Measurements from ENCODE around the gene CHAD.
"Not testable (repeated sequence)": the region's sequence is repeated elsewhere in the genome, so short reads cannot be mapped to it uniquely, and the experiment has no call there.

The CHAD gene

DNA sequence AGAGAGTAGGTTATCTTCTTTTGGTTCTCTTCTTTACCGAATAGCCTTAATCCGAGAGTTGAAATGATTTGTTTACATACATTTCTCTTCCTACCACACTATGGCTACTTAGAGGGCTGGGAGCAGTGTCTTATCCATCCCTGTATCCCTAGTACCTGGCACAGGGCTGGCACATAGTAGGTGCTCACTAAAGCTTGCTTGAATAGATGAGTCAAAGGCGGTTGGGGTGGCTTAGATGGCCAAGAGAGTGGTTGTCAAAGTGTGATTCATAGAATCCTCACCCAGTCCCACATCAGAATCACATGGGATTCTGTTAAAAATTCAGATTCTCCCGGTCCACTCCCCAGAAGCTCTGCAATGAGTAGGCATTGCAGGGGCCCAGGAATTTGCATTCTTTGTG is 11.1 kb downstream of the CHAD start:
- DNase-seq (ENCODE audit: low read depth in 2 of 2): no peak

DNA sequence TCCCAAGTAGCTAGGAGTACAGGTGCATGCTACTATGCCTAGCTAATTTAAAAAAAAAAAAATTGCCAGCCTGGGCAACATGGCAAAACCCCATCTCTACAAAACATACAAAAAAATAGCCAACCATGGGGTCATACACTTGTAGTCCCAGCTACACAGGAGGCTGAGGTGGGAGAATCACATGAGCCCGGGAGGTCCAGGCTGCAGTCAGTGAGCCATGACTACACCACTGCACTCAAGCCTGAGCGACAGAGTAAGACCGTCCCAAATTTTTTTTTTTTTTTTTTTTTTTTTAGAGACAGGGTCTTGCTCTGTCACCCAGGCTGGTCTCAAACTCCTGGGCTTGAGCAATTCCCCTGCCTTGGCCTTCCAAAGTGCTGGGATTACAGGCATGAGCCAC is 14.8 kb downstream of the CHAD start:
- no peak for DNase-seq (ENCODE audit: low read depth in 2 of 2)

DNA sequence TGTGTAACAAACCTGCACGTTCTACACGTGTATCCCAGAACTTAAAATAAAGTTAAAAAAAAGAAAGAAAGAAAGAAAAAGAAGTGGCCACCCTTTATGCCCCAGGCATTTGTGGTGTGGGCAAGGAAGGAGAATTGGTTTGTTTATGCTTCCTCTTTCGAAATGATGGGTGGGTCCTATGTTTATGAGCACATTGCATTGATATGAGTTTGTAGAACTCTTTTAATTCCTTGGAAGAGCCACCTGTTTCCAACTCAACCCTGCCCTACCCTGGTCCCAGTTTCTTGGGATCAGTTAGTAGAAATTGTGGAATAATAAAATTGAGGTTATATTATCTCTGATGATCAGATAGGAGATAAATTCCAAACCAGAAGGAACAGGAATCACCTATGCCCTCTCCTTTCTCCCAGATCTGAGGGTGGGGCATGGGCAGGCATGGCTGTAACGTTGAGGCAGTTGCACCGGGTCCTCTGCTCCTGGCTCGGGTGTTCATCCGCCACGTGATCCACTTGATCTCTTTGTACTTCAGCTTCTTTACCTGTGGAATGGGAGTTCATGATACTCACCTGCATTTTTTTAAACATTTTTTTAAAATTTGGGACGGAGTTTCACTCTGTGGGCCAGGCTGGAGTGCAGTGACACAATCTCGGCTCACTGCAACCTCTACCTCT is 15.9 kb downstream of the CHAD start:
- DNase-seq (ENCODE audit: low read depth in 2 of 2): no peak

DNA sequence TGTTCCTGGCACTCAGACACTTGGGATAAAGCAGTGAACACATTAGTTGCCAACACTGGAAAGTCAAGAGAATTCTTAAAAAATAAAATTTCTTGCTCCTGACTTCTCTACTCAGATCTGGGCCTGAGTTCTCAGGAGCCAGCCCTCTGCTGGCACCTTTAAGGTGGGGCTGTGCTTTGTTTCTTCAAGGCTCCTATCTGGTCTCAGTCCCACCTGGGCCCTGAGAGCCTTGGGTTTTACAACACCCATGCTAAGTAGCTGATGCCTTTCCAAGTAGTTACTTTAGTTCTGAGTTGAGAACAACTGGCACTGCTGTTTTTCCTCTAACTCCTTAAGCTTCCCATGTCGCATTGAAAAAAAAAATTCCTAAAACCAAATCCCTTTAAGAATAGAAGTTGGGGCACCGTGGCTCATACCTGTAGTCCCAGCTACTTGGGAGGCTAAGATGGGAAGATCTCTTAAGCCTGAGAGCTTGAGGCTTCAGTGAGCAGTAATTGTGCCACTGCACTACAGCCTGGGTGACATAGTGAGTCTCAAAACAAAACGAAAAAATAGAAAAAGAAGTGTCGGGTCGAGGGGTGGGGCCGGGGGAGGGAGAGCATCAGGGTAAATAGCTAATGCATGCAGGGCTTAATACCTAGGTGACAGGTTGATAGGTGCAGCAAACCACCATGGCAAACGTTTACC is 16.6 kb downstream of the CHAD start:
- DNase-seq (ENCODE audit: low read depth in 2 of 2): no peak

DNA sequence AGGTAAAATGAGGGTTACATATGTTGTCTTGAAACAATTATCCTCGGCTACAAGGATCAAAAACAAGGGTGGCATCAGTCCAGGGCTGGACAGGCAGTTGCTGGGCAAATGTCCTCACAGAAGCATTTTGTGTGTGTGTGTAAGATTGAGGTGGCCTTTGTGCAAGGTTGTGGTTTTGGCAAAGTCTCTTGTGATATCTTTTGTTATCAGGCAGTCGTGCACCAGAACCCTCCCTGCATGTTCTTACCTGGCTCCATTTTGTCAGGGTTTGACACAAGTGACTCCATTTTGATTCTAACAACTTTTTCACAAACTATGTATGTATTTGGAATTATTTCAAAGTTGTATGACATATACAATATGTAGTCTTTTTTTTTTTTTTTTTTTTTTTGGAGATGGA is 20.0 kb downstream of the CHAD start:
- DNase-seq (ENCODE audit: low read depth in 2 of 2): no peak

DNA sequence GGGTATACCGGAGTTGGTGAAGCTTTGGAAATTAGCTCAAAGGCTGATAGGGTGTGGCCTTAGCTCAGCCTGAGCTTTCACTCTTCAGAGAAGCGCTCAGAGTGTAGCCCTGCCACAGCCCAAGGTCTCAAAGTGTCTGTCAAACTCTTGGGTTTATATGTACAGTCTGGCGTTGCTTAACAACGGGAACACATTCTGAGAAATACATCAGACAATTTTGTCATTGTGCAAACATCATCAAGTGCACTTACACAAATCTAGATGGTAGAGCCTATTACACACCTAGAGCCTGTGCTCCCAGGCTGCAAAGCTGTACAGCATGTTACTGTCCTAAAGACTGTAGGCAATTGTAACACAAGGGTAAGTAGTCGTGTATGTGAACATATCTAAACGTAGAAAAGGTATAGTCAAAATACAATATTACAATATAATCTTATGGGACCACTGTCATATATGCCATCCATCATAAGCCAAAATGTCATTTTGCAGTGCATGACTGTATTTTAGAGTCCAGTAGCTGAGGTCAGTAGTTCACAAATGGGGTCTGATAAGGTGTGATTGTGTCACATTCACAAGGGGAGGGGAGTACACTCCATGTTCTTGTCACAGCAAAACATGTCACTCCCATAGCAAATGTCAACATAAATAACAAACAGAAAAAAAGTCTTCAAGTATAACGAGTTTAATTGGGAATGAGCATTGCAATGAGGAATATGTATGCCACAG is 20.6 kb downstream of the CHAD start:
- no peak for DNase-seq (ENCODE audit: low read depth in 2 of 2)

DNA sequence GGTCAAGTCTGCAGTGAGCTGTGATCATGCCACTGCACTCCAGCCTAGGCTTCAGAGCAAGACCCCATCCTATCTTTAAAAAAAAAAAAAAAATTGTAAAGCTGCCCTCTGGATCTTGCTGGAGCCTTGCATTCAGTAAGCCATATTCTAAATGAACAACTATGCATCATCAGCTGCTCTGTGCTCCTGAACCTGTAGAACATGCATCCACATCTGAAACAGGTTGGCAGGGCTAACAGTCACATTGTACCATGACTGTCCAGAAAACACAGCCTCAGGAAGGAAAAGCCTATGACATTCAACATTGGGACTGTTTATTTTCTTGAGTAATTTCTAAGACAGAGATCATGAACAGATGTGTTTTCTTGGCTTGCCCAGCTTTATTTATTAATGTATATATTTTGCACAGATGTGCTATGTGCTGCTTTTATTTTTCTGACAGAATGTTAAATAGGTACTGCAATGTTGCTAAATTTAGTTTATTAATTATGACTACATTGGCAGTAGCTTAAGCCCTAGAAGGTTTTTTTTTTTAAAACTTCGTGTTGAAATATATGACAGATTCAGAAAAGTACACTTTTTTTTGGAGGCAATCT is 22.9 kb downstream of the CHAD start:
- no peak for DNase-seq (ENCODE audit: low read depth in 2 of 2)

DNA sequence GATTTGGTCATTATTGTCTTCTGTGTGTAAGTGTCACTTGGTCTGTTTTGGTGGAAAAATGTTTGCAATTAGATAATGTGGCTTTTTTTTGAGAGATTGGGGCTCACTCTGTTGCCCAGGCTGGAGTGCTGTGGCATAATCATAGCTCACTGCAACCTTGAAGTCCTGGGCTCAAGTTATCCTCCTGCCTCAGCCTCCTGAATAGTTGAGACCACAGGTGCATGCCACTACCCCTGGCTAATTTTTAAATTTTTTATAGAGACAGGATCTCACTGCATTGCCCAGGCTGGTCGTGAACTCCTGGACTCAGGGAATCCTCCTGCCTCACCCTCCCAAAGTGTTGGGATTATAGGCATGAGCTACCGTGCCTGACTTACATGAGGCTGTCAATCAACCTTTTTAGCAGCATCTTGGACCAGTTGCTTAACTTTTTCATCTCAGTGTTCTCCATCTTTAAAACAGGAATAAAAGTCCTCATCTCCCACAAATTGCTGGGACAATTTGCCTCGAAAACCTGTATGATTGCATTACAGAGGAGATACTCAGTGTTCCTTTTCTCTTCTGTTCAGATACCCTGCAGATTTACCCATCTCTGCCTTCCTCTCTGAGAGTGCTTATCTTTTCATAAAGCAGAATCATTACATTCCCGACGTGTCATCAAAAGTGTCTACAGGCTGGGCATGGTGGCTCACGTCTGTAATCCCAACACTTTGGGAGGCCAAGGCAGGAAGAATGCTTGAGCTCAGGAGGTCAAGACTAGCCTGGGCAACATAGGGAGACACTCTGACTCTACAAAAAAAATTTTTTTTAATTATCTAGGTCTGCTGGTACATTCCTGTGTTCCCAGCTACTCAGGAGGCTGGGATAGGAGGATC is 23.6 kb downstream of the CHAD start:
- no peak for DNase-seq (ENCODE audit: low read depth in 2 of 2)

DNA sequence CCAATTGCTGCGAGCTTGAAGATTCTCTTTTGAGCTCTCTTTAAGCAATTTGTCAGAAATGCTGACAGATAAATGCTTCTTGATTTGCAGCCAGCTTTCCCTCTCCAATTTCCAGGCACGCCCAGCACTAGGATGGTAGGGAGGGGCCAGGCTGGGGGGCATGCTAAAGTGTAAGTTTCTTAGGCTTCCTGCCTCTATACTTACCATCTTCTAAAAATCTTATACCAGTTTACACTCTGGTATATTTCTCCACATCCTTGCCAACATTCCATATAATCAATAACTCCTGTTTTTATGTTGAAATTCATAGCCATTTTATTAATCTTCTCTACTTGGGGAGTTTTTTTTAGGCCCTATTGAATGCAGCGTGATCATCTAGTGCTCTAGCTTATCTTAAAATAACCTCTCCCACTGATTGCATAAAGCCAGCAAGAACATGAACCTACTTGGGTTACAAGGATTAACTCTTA is 25.1 kb downstream of the CHAD start:
- no peak for DNase-seq (ENCODE audit: low read depth in 2 of 2)

DNA sequence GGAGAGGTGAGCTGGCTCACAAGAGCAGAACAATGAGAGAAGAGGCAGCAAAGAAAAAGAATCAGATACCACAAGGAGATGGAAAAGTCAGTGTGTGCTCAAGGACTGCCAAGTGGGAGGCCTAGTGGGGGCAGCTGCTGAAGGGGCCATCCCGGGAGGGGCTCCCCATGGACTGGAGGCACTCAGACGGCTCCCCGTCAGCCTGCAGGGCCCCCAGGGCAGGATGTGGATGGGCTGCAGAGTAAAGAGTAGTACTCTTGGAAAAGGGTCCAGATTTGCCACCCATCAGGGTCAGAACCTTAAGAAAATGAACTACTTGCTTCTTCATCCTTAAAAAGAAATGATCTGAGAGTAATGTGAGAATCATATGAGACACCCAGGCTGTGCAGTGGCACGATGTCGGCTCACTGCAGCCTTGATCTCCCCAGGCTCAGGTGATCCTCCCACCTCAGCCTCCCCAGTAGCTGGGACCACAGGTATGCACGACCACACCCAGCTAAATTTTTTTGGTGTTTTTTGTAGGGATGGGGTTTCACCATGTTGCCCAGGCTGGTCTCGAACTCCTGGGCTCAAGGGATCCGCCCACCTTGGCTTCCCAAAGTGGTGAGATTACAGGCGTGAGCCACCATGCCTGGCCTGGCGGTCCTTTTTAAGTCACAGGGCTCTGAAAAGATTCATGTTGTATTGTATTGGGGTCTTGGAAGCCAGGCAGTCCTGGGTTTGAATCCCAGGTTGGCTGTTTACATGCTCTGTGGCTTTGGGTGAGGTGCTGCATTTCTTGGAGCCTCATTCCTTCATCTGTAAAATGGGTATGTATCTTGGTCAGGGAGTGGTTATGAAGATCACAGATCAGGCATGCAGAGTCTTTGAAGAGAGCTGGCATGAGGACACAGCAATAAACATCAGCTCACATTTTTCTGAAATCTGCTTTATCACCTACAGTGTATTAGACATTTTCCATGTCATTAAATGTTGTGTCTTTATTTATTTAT is 27.5 kb downstream of the CHAD start:
- no peak for DNase-seq (ENCODE audit: low read depth in 2 of 2)

DNA sequence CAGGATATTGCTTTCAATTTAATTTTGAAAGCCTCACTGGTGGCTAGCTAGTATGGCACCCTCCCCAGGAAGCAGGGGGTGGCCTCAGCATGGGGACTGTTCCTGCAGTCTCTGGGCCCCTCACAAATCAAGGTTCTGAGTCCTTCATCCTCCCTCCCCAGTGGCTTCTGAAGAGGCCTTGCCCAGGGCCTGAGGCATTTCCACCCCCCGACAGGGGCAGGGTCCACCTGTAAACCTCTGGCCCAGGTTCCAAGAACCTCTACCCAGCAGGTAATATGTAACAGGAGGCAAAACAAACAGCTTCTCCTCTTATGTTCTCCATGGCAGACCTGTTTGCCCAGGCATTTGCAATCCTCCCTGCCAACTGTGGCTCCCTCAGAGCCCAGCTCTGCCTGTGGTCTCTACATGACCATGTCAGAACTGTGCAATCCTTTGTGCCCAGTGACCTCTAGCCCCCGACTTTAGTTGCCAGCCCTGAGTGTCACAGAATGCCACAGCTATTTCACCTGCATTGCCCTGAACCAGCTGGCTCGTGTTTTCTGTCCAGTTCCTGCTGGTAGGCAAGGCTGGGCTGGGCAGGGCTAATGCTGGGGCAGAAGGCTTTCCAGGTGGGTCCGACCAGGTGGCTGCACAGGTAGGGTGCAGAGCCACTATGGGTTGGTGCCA is 28.4 kb downstream of the CHAD start:
- DNase-seq (ENCODE audit: low read depth in 2 of 2): no peak

DNA sequence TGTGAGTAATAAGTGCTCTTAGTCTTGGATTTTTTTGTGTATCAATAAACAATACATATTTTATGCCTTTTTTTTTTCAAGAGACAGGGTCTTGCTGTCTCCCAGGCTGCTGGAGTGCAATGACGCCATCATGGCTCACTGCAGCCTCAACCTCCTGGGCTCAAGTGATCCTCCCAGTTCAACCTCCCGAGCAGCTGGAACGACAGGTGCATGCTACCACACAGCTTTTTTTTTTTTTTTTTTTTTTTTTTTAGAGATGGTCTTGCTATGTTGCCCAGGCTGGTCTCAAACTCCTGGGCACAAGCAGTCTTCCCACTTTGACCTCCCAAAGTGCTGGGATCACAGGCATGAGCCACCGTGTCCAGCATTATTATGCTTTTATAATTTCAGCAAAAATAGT is 29.7 kb downstream of the CHAD start:
- no peak for DNase-seq (ENCODE audit: low read depth in 2 of 2)

DNA sequence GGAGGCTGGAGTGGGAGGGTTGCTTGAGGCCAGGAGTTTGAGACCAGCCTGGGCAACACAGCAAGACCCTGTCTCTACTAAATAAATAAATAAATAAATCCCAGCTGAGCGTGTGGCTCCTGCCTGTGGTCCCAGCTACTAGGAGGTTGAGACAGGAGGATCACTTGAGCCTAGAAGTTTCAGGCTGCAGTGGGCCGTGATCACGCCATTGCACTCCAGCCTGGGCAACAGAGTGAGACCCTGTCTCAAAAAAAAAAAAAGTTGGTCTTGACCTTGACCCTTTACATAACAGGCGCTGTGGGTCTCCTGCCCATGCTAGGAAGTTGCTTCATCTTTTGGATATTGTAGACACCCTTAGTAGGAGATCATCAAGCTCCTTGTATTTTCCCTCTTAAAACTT is 31.3 kb downstream of the CHAD start:
- no peak for DNase-seq (ENCODE audit: low read depth in 2 of 2)

DNA sequence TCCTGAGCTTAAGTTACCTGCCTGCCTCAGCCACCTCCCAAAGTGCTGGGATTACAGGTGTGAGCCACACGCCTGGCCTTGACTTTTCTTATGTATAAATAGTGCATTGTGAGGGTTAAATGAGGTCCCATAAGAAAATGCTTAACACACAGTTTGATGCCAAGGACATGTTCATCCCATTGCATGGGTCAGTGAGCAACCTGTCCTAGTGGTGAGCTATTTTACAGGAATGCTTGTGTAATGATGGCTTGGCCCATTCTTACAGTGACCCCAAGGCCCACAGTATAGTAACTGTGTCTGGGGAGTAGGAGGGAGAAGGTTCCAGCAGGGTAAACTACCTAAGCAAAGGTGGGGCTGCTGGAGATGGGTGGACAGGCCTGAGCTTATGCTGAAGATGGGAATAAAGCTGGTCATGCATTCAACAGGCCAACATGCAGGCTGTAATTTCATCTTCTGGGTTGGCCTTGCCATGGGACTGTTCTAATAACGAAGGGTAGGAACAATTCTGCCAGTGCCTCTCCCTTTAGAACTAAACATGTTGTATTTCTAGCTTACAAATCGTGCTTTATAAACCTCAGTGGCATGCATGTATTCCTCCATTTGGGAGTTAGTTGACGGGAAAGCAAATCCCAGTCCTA is 36.4 kb downstream of the CHAD start:
- DNase-seq (ENCODE audit: low read depth in 2 of 2): no peak

DNA sequence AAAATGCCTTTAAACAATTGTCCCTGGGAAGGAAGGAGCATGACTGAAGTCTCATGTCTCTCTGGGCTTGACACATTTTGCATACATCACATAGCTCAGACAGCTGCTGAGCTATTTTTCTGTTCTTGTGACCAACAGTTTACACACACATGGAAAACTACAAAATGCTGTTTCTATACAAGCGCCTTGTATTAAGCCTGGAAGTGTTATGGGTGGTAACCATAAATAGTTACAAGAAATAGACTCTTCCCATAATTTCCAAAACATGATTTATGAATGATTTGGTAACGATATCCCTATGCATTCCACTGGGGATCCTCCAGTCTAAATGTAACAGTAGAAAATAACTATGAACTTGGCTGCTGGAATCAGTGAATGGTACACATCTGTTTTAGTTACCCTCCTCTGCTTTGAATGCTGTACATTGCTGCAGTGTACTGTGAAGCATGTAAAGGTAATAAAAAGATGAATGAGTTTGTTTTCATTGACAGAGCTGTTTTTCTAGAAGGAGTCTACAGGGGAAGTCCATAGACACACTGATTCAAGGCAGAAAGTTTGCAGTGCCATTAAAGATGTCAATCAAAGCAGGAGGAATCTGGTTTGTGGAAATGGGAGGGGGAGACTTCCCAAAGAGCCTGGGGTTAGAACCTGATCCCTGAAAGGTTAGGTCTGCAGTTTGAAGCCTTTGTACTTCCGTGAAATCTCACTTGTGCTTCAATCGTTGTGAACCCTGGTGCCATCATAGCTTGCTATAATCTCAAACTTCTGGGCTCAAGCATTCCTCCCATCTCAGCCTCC is 37.7 kb downstream of the CHAD start:
- DNase-seq (ENCODE audit: low read depth in 2 of 2): no peak

DNA sequence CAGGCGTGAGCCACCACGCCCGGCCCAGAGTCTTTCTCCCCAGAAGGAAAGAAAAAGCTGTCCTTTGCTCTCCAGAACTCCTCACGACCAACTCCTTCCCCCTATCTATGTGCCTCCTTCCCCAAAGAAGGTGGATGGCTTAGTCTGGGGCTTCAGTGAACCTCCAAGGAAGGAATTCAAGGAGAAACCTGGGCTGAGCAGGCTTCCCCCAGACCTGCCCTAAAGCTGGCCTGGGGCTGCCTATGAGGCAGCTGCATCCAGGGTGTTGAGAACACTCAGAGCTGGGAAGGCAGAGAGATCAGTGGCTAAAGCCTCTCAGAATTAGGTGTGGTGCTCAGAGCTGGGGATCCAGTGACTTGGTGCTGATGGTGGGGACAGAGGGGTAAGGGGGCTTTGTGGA is 38.9 kb downstream of the CHAD start:
- DNase-seq (ENCODE audit: low read depth in 2 of 2): no peak

DNA sequence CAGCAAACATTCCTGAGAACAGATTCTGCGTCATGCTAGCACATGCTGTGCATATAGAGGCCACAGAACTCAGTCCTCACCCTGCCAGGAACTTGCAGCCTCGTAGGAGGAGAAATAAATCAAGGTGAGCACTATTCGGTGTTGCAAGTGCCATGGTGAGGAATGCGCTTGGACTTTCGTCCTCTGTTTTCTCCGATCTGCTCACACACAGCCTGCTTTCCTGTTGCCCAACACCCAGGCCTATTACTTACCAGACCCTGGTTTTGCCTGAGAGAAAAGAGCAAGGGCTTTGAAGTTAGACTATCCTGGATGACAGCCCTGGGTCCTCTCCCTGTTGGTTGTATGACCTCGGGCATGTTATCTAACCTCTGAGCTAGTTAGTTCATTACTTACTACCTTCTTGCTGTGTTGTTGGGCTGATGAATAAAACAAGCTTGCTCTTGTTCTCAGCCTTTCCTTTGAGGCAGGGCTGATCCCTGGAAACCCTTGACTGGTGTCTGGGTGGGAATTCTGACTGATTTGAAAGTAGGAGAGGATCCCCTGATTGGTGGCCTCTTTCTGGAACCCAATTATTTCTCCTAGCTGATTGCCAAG is 39.8 kb downstream of the CHAD start:
- no peak for DNase-seq (ENCODE audit: low read depth in 2 of 2)

DNA sequence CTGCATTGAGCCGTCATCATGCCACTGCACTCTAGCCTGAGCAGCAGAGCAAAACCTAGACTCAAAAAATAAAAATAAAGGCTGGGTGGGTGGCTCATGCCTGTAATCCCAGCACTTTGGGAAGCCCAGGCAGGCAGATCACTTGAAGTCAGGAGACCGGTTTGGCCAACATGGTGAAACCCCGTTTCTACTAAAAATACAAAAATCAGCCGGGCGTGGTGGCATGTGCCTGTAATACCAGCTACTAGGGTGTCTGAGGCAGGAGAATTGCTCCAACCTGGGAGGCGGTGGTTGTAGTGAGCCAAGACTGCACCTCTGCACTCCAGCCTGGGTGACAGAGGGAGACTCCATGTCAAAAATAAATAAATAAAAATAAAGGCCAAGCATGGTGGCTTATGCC is 40.6 kb downstream of the CHAD start:
- DNase-seq (ENCODE audit: low read depth in 2 of 2): not testable (repeated sequence)
